Central memory CD8-positive, alpha-beta T cell (primary cell): Measurements from ENCODE around the gene JMJD8.

Experiments used
- ATAC-seq: fragments of 150-1000 bp; cut with Tn5 transposase; replicated peaks from 2 replicates; pipeline ENCODE4 v1.10.0; 2022; ENCODE audit warnings: mild to moderate bottlenecking, moderate FRiP score, moderate number of reproducible peaks; ENCODE audit not compliant: poor library complexity, severe bottlenecking; ENCODE audit errors: extremely low read depth
- DNase-seq, 2 donors: peaks; one replicate each; pipeline ENCODE4 v3.0.0; 2021; ENCODE audit warnings: low spot score in 2 of 2
- H3K27ac Mint-ChIP-seq: one replicate; pipeline ENCODE4 v1.8.0; 2022; ENCODE audit warnings: low read depth, mild to moderate bottlenecking, moderate library complexity, mixed read lengths
- H3K27me3 Mint-ChIP-seq: one replicate; pipeline ENCODE4 v1.8.0; 2022; ENCODE audit warnings: mixed read lengths
- H3K36me3 Mint-ChIP-seq: one replicate; pipeline ENCODE4 v1.8.0; 2022; ENCODE audit warnings: mild to moderate bottlenecking, moderate library complexity, mixed read lengths; ENCODE audit not compliant: insufficient read depth
- H3K4me1 Mint-ChIP-seq: one replicate; pipeline ENCODE4 v1.8.0; 2022; ENCODE audit warnings: mixed read lengths
- H3K4me3 Mint-ChIP-seq: one replicate; pipeline ENCODE4 v1.8.0; 2022; ENCODE audit warnings: mild to moderate bottlenecking, moderate library complexity, mixed read lengths
- H3K9me3 Mint-ChIP-seq: one replicate; pipeline ENCODE4 v1.8.0; 2022; ENCODE audit warnings: mixed read lengths

Gene JMJD8

GRCh38 chr16:646679-647172, 37.4 kb downstream of the JMJD8 start:
- ATAC-seq: no peak
- Mint-ChIP-seq H3K27ac (no peak overlapping the region), H3K4me3 (peak overlapping the region; percentile 16)

GRCh38 chr16:645852-646678, 38.1 kb downstream of the JMJD8 start:
- H3K27me3 Mint-ChIP-seq: no peaks in the 10 kb centered on the region
- no peak overlapping the region for H3K27ac Mint-ChIP-seq
- H3K9me3 Mint-ChIP-seq: no peaks in the 10 kb centered on the region
- no peak overlapping the region for H3K4me3 Mint-ChIP-seq
- H3K4me1 Mint-ChIP-seq: peaks cover 7% of the 10 kb centered on the region
- H3K36me3 Mint-ChIP-seq: peaks cover 3% of the 10 kb centered on the region
- no peak for DNase-seq
- ATAC-seq: no peak

More at GRCh38 chr16:646679-647172, 37.4 kb downstream of the JMJD8 start:
- Mint-ChIP-seq H3K27me3 (no peaks in the 10 kb centered on the region), H3K9me3 (no peaks in the 10 kb centered on the region), H3K36me3 (peaks cover 5% of the 10 kb centered on the region), H3K4me1 (peaks cover 7% of the 10 kb centered on the region)
- DNase-seq: no peak

DNA sequence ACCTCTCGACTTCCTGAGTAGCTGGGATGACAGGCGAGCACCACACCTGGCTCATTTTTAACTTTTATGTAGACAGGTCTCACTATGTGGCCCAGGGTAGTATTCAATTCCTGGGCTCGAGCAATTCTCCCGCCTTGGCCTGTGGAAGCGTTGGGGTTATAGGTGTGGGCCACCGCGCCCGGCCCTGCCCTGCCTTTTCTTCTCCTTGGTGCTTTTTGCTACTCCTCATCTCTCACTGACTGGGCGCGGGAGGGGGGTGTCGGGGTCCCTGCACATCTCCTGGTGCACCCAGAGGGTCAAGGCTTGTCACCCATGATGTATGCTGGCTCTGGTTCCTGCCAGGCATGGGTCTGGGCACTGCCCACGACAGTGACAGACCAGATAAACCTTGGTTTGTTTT, 39.6 kb downstream of the JMJD8 start:
- DNase-seq (no peak), ATAC-seq (no peak)
- Mint-ChIP-seq H3K27ac (no peak overlapping the region), H3K4me3 (peak overlapping the region; percentile 69), H3K9me3 (no peaks in the 10 kb centered on the region), H3K27me3 (no peaks in the 10 kb centered on the region), H3K4me1 (peaks cover 7% of the 10 kb centered on the region), H3K36me3 (peaks cover 2% of the 10 kb centered on the region)

DNA sequence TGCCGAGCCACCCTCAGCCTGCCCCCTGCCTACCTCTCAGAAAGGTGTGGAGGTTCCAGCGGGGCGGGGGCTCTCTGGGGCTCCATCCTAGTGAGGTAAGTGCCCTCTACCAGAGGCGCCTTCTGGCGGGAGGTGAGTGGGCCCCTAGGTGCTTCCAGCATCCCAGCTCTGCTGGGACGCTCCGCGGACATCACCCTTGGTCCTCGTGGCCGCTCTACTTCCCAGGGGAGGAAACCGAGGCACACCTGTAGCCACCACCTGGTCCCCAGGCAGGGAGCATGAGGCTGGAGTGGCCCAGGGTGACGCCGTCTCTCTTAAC, 41.1 kb downstream of the JMJD8 start:
- peaks cover 7% of the 10 kb centered on the region for H3K4me1 Mint-ChIP-seq
- peak overlapping the region; percentile 69 for H3K4me3 Mint-ChIP-seq
- ATAC-seq (no peak), DNase-seq (no peak)
- H3K36me3 Mint-ChIP-seq: peaks cover 2% of the 10 kb centered on the region
- H3K9me3 Mint-ChIP-seq: no peaks in the 10 kb centered on the region
- no peaks in the 10 kb centered on the region for H3K27me3 Mint-ChIP-seq
- H3K27ac Mint-ChIP-seq: no peak overlapping the region

GRCh38 chr16:642189-643049, 41.7 kb downstream of the JMJD8 start:
- peak; percentile 23 for ATAC-seq
- Mint-ChIP-seq H3K4me3 (peak overlapping the region; percentile 69), H3K27me3 (no peaks in the 10 kb centered on the region), H3K27ac (no peak overlapping the region), H3K4me1 (peaks cover 7% of the 10 kb centered on the region), H3K36me3 (peaks cover 4% of the 10 kb centered on the region), H3K9me3 (no peaks in the 10 kb centered on the region)
- DNase-seq: no peak

DNA sequence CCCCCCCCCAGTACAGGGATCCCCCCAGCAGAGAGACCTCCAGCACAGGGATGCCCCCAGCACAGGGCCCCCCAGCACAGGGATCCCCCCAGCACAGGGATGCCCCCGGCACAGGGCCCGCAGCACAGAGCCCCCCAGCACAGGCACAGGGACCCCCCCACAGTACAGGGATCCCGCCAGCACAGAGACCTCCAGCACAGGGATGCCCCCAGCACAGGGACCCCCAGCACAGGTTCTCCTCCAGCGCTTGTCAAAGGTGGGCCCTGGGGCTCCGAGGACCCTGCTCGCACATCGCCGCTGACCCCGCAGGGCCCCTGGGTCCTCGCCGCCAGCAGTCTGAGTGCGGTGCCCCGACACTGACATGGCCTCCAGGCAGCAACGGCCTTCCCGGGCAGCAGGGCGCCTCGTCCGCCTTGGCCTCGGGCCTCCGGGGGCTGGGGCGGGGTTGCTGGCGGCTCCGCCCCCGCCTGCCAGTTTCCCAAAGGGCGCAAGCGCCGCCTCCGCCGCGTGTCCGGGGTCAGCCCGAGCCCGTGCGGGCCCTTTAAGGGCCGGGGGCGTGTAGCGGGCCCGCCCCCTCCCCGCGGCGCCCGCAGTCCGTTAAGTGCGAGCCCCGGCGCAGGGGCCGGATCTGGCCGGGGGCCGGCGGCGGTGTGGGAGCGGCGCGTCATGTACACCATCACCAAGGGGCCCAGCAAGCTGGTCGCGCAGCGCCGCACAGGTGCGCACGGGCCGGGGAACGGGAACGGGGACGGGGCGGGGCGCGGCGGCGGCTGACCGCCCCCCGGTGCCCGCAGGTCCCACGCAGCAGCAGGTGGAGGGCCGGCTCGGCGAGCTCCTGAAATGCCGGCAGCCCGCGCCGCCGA, 42.6 kb downstream of the JMJD8 start, which contains the start of gene MCRIP2:
TSS of gene MCRIP2 (plus strand) at position 503 of the 863 bp plus-strand sequence. CDS start at position 667, 164 bp downstream.
- Mint-ChIP-seq H3K27me3 (no peaks in the 10 kb centered on the region), H3K4me1 (peaks cover 11% of the 10 kb centered on the region), H3K27ac (no peak within 1 kb of the TSS), H3K9me3 (no peaks in the 10 kb centered on the region), H3K4me3 (peak within 1 kb of the TSS; percentile 69), H3K36me3 (peaks cover 12% of the 10 kb centered on the region)
- DNase-seq (peak in 1 of 2 donors; percentile 32), ATAC-seq (peak; percentile 4)

GRCh38 chr16:640614-641013, 43.5 kb downstream of the JMJD8 start:
- Mint-ChIP-seq H3K4me3 (peak overlapping the region; percentile 52), H3K27me3 (no peaks in the 10 kb centered on the region), H3K4me1 (peaks cover 15% of the 10 kb centered on the region), H3K27ac (no peak overlapping the region), H3K9me3 (no peaks in the 10 kb centered on the region), H3K36me3 (peaks cover 16% of the 10 kb centered on the region)
- ATAC-seq (no peak), DNase-seq (no peak)

DNA sequence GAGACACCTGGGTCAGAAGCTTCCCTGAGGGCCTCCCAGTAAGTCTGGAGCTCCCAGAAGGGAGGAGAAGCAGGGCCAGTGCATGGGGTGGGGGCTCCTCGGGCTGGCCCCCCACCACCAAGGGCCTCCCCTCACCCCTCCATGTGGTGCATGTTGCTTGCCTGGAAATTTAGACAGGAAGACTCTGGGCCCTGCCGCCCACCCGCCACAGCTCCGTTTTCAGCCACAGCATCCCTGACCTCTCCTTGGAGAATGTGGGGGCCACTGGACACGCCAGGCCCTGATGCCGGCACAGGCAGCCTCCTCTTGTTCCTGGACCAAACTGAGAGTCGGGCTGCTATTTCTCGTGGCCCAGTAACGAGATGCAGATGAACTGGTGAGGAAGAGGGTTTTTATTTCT, 45.3 kb downstream of the JMJD8 start:
- H3K4me3 Mint-ChIP-seq: no peak overlapping the region
- no peak overlapping the region for H3K27ac Mint-ChIP-seq
- H3K9me3 Mint-ChIP-seq: no peaks in the 10 kb centered on the region
- H3K4me1 Mint-ChIP-seq: peaks cover 11% of the 10 kb centered on the region
- ATAC-seq: no peak
- H3K36me3 Mint-ChIP-seq: peaks cover 18% of the 10 kb centered on the region
- no peak for DNase-seq
- no peaks in the 10 kb centered on the region for H3K27me3 Mint-ChIP-seq

DNA sequence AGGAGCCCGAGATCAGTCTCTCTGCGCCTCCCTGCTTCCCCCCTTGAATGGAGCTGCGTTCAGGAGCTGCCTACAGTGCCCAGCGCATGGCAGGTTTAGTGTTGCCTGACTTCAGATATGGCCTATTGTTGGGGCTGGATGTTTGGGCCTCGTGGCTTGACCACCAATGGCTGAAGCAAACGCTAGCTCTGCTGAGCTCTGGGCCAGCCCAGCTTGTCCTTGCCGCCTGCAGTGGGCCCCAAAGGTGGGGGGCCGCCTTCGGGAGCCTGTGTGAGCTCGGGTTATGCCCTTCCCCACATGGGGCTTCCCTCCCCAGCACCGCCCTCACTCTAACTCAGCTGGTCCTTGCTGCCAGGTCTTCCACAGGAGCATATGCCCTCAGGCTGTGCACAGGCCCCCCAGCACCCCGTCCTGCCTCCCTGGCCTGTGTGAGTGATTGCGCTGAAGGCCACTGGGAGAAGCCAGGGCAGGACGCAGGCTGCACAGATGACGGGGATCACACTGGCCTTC, 46.0 kb downstream of the JMJD8 start:
- peaks cover 20% of the 10 kb centered on the region for H3K36me3 Mint-ChIP-seq
- ATAC-seq (no peak), DNase-seq (no peak)
- peaks cover 8% of the 10 kb centered on the region for H3K4me1 Mint-ChIP-seq
- peak overlapping the region; percentile 98 for H3K4me3 Mint-ChIP-seq
- H3K9me3 Mint-ChIP-seq: no peaks in the 10 kb centered on the region
- no peaks in the 10 kb centered on the region for H3K27me3 Mint-ChIP-seq
- no peak overlapping the region for H3K27ac Mint-ChIP-seq

DNA sequence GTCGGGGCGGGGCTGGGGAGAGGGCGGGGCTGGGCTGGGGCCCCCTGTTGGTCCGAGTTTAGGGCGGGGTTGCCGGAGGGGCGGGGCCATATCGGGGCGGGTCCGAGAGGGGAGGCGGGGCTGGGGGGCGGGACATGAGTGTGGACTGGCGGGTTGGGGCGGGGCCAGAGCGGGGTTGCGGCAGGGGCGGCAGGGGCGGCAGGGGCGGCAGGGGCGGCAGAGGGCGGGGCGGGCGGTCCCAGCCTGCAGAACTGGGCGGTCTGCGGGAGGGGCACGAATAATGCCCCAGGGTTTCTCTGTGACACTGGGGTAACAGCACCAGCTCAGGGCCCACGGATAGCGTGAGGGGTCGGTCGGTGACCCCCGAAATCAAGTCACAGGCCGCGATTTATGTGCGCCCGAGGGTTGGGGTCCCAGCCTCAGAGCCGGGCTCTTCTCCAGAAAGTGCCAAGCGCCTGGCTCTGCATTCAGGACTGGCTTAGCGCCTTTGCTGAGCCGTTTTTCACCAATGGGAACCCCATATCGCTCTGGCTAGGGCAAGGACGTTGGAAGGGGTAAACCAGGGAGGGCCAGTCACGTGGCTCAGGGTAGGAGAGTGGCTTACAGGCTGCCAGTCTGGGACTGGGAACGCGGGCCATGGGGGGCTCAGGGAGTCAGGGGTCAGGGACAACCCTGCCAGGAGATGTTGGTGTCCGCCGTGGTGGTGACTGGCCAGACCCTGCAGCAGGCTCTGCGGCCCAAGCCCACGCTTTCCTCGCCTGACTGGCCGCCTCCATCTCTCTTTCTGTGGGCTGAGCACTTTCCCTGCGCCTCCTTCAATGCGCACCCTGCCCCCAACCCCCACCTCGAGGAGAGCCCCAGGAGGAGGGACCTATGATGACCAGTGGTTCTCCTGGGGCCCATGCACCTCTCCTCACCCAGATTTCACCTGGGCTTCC, 46.8 kb downstream of the JMJD8 start:
- Mint-ChIP-seq H3K36me3 (peaks cover 19% of the 10 kb centered on the region), H3K4me1 (peaks cover 8% of the 10 kb centered on the region), H3K4me3 (peak overlapping the region; percentile 98), H3K9me3 (no peaks in the 10 kb centered on the region), H3K27me3 (no peaks in the 10 kb centered on the region), H3K27ac (peak overlapping the region; percentile 100)
- ATAC-seq: peak; percentile 62
- DNase-seq: no peak
